H9 (cell line): Measurements from ENCODE around the gene ZDHHC24. TPM values are rescaled to one million over a fixed set of nuclear protein-coding genes. Genes with fewer than 3 reads are reported as not detected.

Experiments used
- DNase-seq: peaks from one replicate; pipeline ENCODE4 v3.0.0-alpha.2; 2017
- H2AFZ ChIP-seq: one replicate; pipeline ENCODE4 v1.6.1; 2013; ENCODE audit warnings: mild to moderate bottlenecking, low read length, control low read depth, moderate library complexity
- H2AK5ac ChIP-seq: 2 replicates; pipeline ENCODE4 v1.6.1; 2013; ENCODE audit warnings: low read length, control low read depth, mixed read lengths; ENCODE audit not compliant: insufficient read length
- H2BK120ac ChIP-seq: one replicate; pipeline ENCODE4 v1.6.1; 2013; ENCODE audit warnings: low read depth, mild to moderate bottlenecking, low read length, control low read depth, inconsistent platforms; ENCODE audit not compliant: poor library complexity, severe bottlenecking
- H2BK12ac ChIP-seq: 2 replicates; pipeline ENCODE4 v1.6.1; 2013; ENCODE audit warnings: low read length, control low read depth, mixed read lengths, low read depth; ENCODE audit not compliant: insufficient read length
- H2BK15ac ChIP-seq: 2 replicates; pipeline ENCODE4 v1.6.1; 2013; ENCODE audit warnings: low read depth, low read length, control low read depth
- H2BK20ac ChIP-seq: one replicate; pipeline ENCODE4 v1.6.1; 2013; ENCODE audit warnings: low read depth, mild to moderate bottlenecking, low read length, control low read depth, inconsistent platforms; ENCODE audit not compliant: poor library complexity, severe bottlenecking
- H2BK5ac ChIP-seq: 2 replicates; pipeline ENCODE4 v1.6.1; 2013; ENCODE audit warnings: low read length, control low read depth, mixed read lengths; ENCODE audit not compliant: insufficient read length
- H3K14ac ChIP-seq: 2 replicates; pipeline ENCODE4 v1.6.1; 2013; ENCODE audit warnings: low read length, control low read depth; ENCODE audit not compliant: insufficient read depth
- H3K18ac ChIP-seq: 2 replicates; pipeline ENCODE4 v1.6.1; 2013; ENCODE audit warnings: low read depth, mild to moderate bottlenecking, mixed read lengths, low read length, control low read depth; ENCODE audit not compliant: insufficient read length
- H3K23ac ChIP-seq: 2 replicates; pipeline ENCODE4 v1.6.1; 2013; ENCODE audit warnings: low read length, control low read depth, mixed read lengths, low read depth; ENCODE audit not compliant: insufficient read length
- H3K23me2 ChIP-seq: 2 replicates; pipeline ENCODE4 v1.6.1; 2013; ENCODE audit warnings: low read depth, mild to moderate bottlenecking, mixed read lengths, low read length, control low read depth; ENCODE audit not compliant: insufficient read length, poor library complexity, severe bottlenecking
- H3K27ac ChIP-seq: 2 replicates; pipeline ENCODE4 v1.5.1; 2013; ENCODE audit warnings: low read length, control low read depth, mixed read lengths, low read depth; ENCODE audit not compliant: insufficient read length
- H3K27me3 ChIP-seq: 2 replicates; pipeline ENCODE4 v1.6.1; 2013; ENCODE audit warnings: low read length, control low read depth, inconsistent platforms; ENCODE audit not compliant: insufficient read depth
- H3K4ac ChIP-seq: 2 replicates; pipeline ENCODE4 v1.6.1; 2013; ENCODE audit warnings: low read depth, mild to moderate bottlenecking, control low read depth, inconsistent platforms, low read length, moderate library complexity
- H3K4me1 ChIP-seq: 2 replicates; pipeline ENCODE4 v1.6.1; 2013; ENCODE audit warnings: low read length, control low read depth, inconsistent platforms; ENCODE audit not compliant: insufficient read depth
- H3K4me2 ChIP-seq: 2 replicates; pipeline ENCODE4 v1.6.1; 2013; ENCODE audit warnings: low read length, control low read depth, mixed read lengths; ENCODE audit not compliant: insufficient read length, insufficient read depth
- H3K56ac ChIP-seq: 2 replicates; pipeline ENCODE4 v1.6.1; 2013; ENCODE audit warnings: low read depth, mild to moderate bottlenecking, mixed read lengths, low read length, control low read depth; ENCODE audit not compliant: insufficient read length
- H3K79me1 ChIP-seq: 2 replicates; pipeline ENCODE4 v1.6.1; 2013; ENCODE audit warnings: low read depth, mild to moderate bottlenecking, moderate library complexity, low read length, control low read depth, inconsistent platforms; ENCODE audit not compliant: insufficient read depth, poor library complexity, severe bottlenecking
- H3K79me2 ChIP-seq: 2 replicates; pipeline ENCODE4 v1.6.1; 2013; ENCODE audit warnings: low read length, control low read depth, inconsistent platforms; ENCODE audit not compliant: insufficient read depth
- H3K9ac ChIP-seq: 2 replicates; pipeline ENCODE4 v1.6.1; 2013; ENCODE audit warnings: low read length, control low read depth, mixed read lengths; ENCODE audit not compliant: insufficient read length; ENCODE audit errors: extremely low read depth
- H3K9me3 ChIP-seq: one replicate; pipeline ENCODE4 v1.6.1; 2013; ENCODE audit warnings: low read depth, low read length, inconsistent platforms; ENCODE audit not compliant: control insufficient read depth
- H3T11ph ChIP-seq: one replicate; pipeline ENCODE4 v1.6.1; 2013; ENCODE audit warnings: mild to moderate bottlenecking, low read length, control low read depth, inconsistent platforms
- H4K20me1 ChIP-seq: one replicate; pipeline ENCODE4 v1.6.1; 2013; ENCODE audit not compliant: control insufficient read depth, insufficient read length, insufficient read depth
- H4K5ac ChIP-seq: 2 replicates; pipeline ENCODE4 v1.6.1; 2013; ENCODE audit warnings: low read depth, mild to moderate bottlenecking, mixed read lengths, low read length, control low read depth; ENCODE audit not compliant: insufficient read length
- H4K8ac ChIP-seq: replicated peaks from 2 replicates; pipeline ENCODE4 v1.6.1; 2013; ENCODE audit warnings: low read length, control low read depth, mixed read lengths, low read depth; ENCODE audit not compliant: insufficient read length
- H4K91ac ChIP-seq: 2 replicates; pipeline ENCODE4 v1.6.1; 2013; ENCODE audit warnings: low read depth, mild to moderate bottlenecking, moderate library complexity, mixed read lengths, low read length, control low read depth; ENCODE audit not compliant: insufficient read length
- H3K27ac Mint-ChIP-seq, 3 experiments: 2 replicates in 2 of 3; 3 replicates in 1 of 3; pipeline ENCODE4 v1.8.0; 2020 to 2021; ENCODE audit warnings: mixed read lengths in 3 of 3, mild to moderate bottlenecking in 1 of 3, moderate library complexity in 1 of 3
- H3K27me3 Mint-ChIP-seq: 2 replicates; pipeline ENCODE4 v1.8.0; 2021; ENCODE audit warnings: low read depth, mild to moderate bottlenecking, moderate library complexity, mixed read lengths
- H3K36me3 Mint-ChIP-seq, 3 experiments: 2 replicates in 2 of 3; 3 replicates in 1 of 3; pipeline ENCODE4 v1.8.0; 2020 to 2021; ENCODE audit warnings: low read depth in 3 of 3, mixed read lengths in 3 of 3; ENCODE audit not compliant: insufficient read depth in 1 of 3
- H3K4me1 Mint-ChIP-seq, 2 experiments: 2 replicates each; pipeline ENCODE4 v1.8.0; 2020; ENCODE audit warnings: mixed read lengths in 2 of 2
- H3K4me3 Mint-ChIP-seq, 2 experiments: 2 replicates in 1 of 2; 3 replicates in 1 of 2; pipeline ENCODE4 v1.8.0; 2020 to 2021; ENCODE audit warnings: mild to moderate bottlenecking in 2 of 2, mixed read lengths in 2 of 2, moderate library complexity in 1 of 2
- H3K9me3 Mint-ChIP-seq, 2 experiments: 2 replicates in 1 of 2; 3 replicates in 1 of 2; pipeline ENCODE4 v1.8.0; 2020; ENCODE audit warnings: mild to moderate bottlenecking in 2 of 2, mixed read lengths in 2 of 2, moderate library complexity in 1 of 2
- WGBS: extraction: QIAGEN DNeasy Blood & Tissue Kit; methylation state at CpG from one replicate; pipeline ENCODE4 v1.1.7; 2013; ENCODE audit warnings: missing lambda C conversion rate, low lambda C conversion rate, mixed read lengths; ENCODE audit not compliant: insufficient read length; ENCODE audit errors: extremely low coverage; 5-methylcytosine and 5-hydroxymethylcytosine counted together
- total RNA-seq: library from RNA; stranded (reverse); gene quantifications from 2 replicates; pipeline ENCODE4 v1.2.1, GENCODE V29; 2021
- TF ChIP-seq, protein P1 (sequence below): fragments of 200-600 bp; sonication (generic); conservative IDR thresholded peaks from 3 replicates; pipeline ENCODE4 v1.8.0; 2021; ENCODE audit warnings: antibody characterized with exemption, mild to moderate bottlenecking

The ZDHHC24 gene
- total RNA-seq, 1 experiment from 2014 or later: 8.9 TPM

DNA sequence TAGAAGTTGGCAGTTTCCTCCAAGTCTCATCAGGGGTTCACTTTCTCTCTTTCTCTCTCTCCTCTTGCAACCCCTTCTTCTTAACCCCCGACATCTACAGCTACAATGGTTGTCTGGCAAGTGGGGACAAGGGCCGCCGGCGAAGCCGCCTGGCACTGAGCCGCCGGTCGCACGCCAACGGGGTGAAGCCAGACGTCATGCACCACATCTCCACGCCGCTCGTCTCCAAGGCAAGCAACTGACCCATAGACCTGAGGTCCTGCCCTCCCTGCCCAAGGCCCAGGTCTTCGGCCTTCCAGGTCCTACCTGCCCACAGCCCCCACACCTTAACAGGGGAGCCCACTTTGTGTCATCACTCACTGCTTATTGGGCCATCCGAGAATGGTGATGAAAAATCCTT, 74.7 kb downstream of the ZDHHC24 start:
- Histone ChIP-seq H2BK20ac (no peak overlapping the region), H3K56ac (no peak overlapping the region), H2BK12ac (no peak overlapping the region), H4K5ac (no peak overlapping the region), H3K23me2 (peaks cover 2% of the 10 kb centered on the region), H3K14ac (no peak overlapping the region), H2AK5ac (no peak overlapping the region), H3K27me3 (no peaks in the 10 kb centered on the region), H3K18ac (no peak overlapping the region), H3T11ph (no peak overlapping the region), H2AFZ (no peak overlapping the region), H2BK15ac (no peak overlapping the region), H2BK5ac (no peak overlapping the region), H3K4me1 (no peaks in the 10 kb centered on the region), H4K8ac (no peak overlapping the region), H3K79me1 (no peaks in the 10 kb centered on the region), H4K91ac (no peak overlapping the region), H2BK120ac (no peak overlapping the region), H4K20me1 (no peaks in the 10 kb centered on the region), H3K4me2 (no peak overlapping the region), H3K9me3 (no peaks in the 10 kb centered on the region), H3K79me2 (no peaks in the 10 kb centered on the region), H3K4ac (no peak overlapping the region), H3K27ac (no peak overlapping the region), H3K9ac (no peak overlapping the region), H3K23ac (no peak overlapping the region)
- Mint-ChIP-seq H3K9me3 (no peaks in the 10 kb centered on the region), H3K36me3 (peaks cover 3 to 30% (median 23%) of the 10 kb centered on the region in 3 experiments; a peak in 5 of 7 replicates), H3K4me3 (no peak overlapping the region), H3K4me1 (peaks cover 14 to 26% of the 10 kb centered on the region in 2 experiments), H3K27ac (peak overlapping the region in 1 of 3 experiments; percentile 65; a peak in 1 of 7 replicates), H3K27me3 (peaks cover 3% of the 10 kb centered on the region)
- TF ChIP-seq, protein P1, sequence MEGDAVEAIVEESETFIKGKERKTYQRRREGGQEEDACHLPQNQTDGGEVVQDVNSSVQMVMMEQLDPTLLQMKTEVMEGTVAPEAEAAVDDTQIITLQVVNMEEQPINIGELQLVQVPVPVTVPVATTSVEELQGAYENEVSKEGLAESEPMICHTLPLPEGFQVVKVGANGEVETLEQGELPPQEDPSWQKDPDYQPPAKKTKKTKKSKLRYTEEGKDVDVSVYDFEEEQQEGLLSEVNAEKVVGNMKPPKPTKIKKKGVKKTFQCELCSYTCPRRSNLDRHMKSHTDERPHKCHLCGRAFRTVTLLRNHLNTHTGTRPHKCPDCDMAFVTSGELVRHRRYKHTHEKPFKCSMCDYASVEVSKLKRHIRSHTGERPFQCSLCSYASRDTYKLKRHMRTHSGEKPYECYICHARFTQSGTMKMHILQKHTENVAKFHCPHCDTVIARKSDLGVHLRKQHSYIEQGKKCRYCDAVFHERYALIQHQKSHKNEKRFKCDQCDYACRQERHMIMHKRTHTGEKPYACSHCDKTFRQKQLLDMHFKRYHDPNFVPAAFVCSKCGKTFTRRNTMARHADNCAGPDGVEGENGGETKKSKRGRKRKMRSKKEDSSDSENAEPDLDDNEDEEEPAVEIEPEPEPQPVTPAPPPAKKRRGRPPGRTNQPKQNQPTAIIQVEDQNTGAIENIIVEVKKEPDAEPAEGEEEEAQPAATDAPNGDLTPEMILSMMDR: no peak
- no CpG with 5 or more reads among the region's 16 CpGs for WGBS
- DNase-seq: no peak

Other genes starting within 250 kb of the ZDHHC24 start
- gene CD248, start 229.0 kb downstream of the ZDHHC24 start, total RNA-seq: 1.3 and 1.5 TPM in 2 replicates
- gene RIN1, start 209.6 kb downstream of the ZDHHC24 start, total RNA-seq: 5.4 and 5.5 TPM in 2 replicates
- 50.1 and 50.5 TPM in 2 replicates for gene BRMS1, start 200.9 kb downstream of the ZDHHC24 start, total RNA-seq
- gene B4GAT1, start 198.4 kb downstream of the ZDHHC24 start, total RNA-seq: 24.3 and 26.3 TPM in 2 replicates
- gene SLC29A2, start 174.3 kb downstream of the ZDHHC24 start, total RNA-seq: 29.7 and 29.8 TPM in 2 replicates
- gene NPAS4, start 125.0 kb downstream of the ZDHHC24 start, total RNA-seq: 1.6 and 1.8 TPM in 2 replicates
- 105 and 106 TPM in 2 replicates for gene MRPL11, start 107.2 kb downstream of the ZDHHC24 start, total RNA-seq
- 9.3 and 10.3 TPM in 2 replicates for gene PELI3, start 79.1 kb downstream of the ZDHHC24 start, total RNA-seq
- gene DPP3, start 65.6 kb downstream of the ZDHHC24 start, total RNA-seq: 83.1 and 85.3 TPM in 2 replicates
- 27.2 and 29.5 TPM in 2 replicates for gene BBS1, start 35.4 kb downstream of the ZDHHC24 start, total RNA-seq
- gene ACTN3, start 855 bp upstream of the ZDHHC24 start, total RNA-seq: 45.7 TPM in 2 replicates
- gene CTSF, start 22.6 kb upstream of the ZDHHC24 start, total RNA-seq: 0.48 and 0.98 TPM in 2 replicates
- 0.88 and 1.1 TPM in 2 replicates for gene CCDC87, start 47.0 kb upstream of the ZDHHC24 start, total RNA-seq
- gene CCS, start 47.1 kb upstream of the ZDHHC24 start, total RNA-seq: 57.5 and 61.1 TPM in 2 replicates
- 164 and 171 TPM in 2 replicates for gene RBM14, start 70.6 kb upstream of the ZDHHC24 start, total RNA-seq
- gene RBM4, start 92.7 kb upstream of the ZDHHC24 start, total RNA-seq: 264 and 272 TPM in 2 replicates
- 34.0 and 36.9 TPM in 2 replicates for gene RBM4B, start 131.8 kb upstream of the ZDHHC24 start, total RNA-seq
- gene SPTBN2, start 183.2 kb upstream of the ZDHHC24 start, total RNA-seq: 80.4 and 84.8 TPM in 2 replicates